GM12875 (cell line): Measurements from ENCODE around the gene HM13.
A peak's percentile ranks its signal among the peaks of the same experiment; 100 is the strongest.

Experiments used
- H3K4me3 ChIP-seq: one replicate; pipeline ENCODE4 v1.5.1; 2011; ENCODE audit warnings: low read depth, low read length, control low read depth
- CTCF ChIP-seq: IDR thresholded peaks from 2 replicates; pipeline ENCODE4 v1.5.1; 2011; ENCODE audit warnings: low read depth, mild to moderate bottlenecking, control low read depth, inconsistent platforms, low read length, moderate library complexity, borderline replicate concordance; ENCODE audit not compliant: insufficient read depth

HM13 gene

GRCh38 chr20:31547017-31547675, 32.9 kb downstream of the HM13 start:
- peak overlapping the region; percentile 40 for H3K4me3 ChIP-seq
- no peak for TF ChIP-seq CTCF

- no peak for TF ChIP-seq CTCF
- H3K4me3 ChIP-seq: peak overlapping the region; percentile 40
These were observed 33.6 kb downstream of the HM13 start for GRCh38 chr20:31547720-31548298.

- TF ChIP-seq CTCF: no peak
- no peak overlapping the region for H3K4me3 ChIP-seq
These were observed 34.7 kb downstream of the HM13 start for GRCh38 chr20:31548820-31549512.

GRCh38 chr20:31549513-31549880, 35.3 kb downstream of the HM13 start:
- no peak for TF ChIP-seq CTCF
- H3K4me3 ChIP-seq: no peak overlapping the region

GRCh38 chr20:31550099-31550498, 35.9 kb downstream of the HM13 start:
- no peak for TF ChIP-seq CTCF
- H3K4me3 ChIP-seq: no peak overlapping the region

- TF ChIP-seq CTCF: no peak
- no peak overlapping the region for H3K4me3 ChIP-seq
These were observed 37.2 kb downstream of the HM13 start for GRCh38 chr20:31551163-31552081.
